ENCODE measurements around the gene SDK2.
"Not testable (repeated sequence)": the region's sequence is repeated elsewhere in the genome, so short reads cannot be mapped to it uniquely, and the experiment has no call there.

SDK2 gene

GRCh38 chr17:73309727-73310596 lies 334.3 kb downstream of the SDK2 start:
- peak; percentile 94 for DNase-seq

GRCh38 chr17:73308959-73309358 lies 335.3 kb downstream of the SDK2 start:
- DNase-seq: not testable (repeated sequence)

- DNase-seq: peak; percentile 78
Measured at GRCh38 chr17:73308017-73308823, 336.0 kb downstream of the SDK2 start.

GRCh38 chr17:73307130-73307529 lies 337.1 kb downstream of the SDK2 start:
- peak; percentile 42 for DNase-seq

GRCh38 chr17:73305845-73306836 lies 338.1 kb downstream of the SDK2 start:
- DNase-seq: no peak

GRCh38 chr17:73304971-73305812 lies 339.1 kb downstream of the SDK2 start:
- DNase-seq: peak; percentile 57

GRCh38 chr17:73304438-73304837 lies 339.8 kb downstream of the SDK2 start:
- no peak for DNase-seq

- peak; percentile 64 for DNase-seq
Measured at GRCh38 chr17:73302189-73302588, 342.1 kb downstream of the SDK2 start.

- DNase-seq: no peak
Measured at GRCh38 chr17:73301369-73301768, 342.9 kb downstream of the SDK2 start.

GRCh38 chr17:73300392-73300791 lies 343.9 kb downstream of the SDK2 start:
- no peak for DNase-seq

GRCh38 chr17:73297934-73298861 lies 346.0 kb downstream of the SDK2 start:
- peak; percentile 49 for DNase-seq

GRCh38 chr17:73293480-73293911 lies 350.7 kb downstream of the SDK2 start:
- DNase-seq: no peak

- DNase-seq: no peak
Measured at GRCh38 chr17:73293031-73293430, 351.2 kb downstream of the SDK2 start.

GRCh38 chr17:73292031-73292531 lies 352.2 kb downstream of the SDK2 start:
- DNase-seq: no peak

- DNase-seq: peak; percentile 92
Measured at GRCh38 chr17:73291260-73291801, 352.9 kb downstream of the SDK2 start.

- DNase-seq: peak; percentile 46
Measured at GRCh38 chr17:73290399-73291259, 353.6 kb downstream of the SDK2 start.

GRCh38 chr17:73289549-73290254 lies 354.5 kb downstream of the SDK2 start:
- no peak for DNase-seq

Data from hematopoietic multipotent progenitor cell treated with erythropoietin and hydrocortisone succinate and interleukin-3 and kit ligand, for 4 days (in vitro differentiated cells).